Thoracic aorta (tissue), 2 donors: ENCODE results near the gene PATE4. TPM values are rescaled to one million over a fixed set of nuclear protein-coding genes. Genes with fewer than 3 reads are reported as not detected.
"Not testable (repeated sequence)": the region's sequence is repeated elsewhere in the genome, so short reads cannot be mapped to it uniquely, and the experiment has no call there.

Experiments used
- ATAC-seq: fragments of 150-250 bp; one replicate; pipeline ENCODE4 v1.8.0; 2017; ENCODE audit warnings: low read depth; ENCODE audit not compliant: insufficient number of reproducible peaks, low FRiP score
- DNase-seq: peaks from one replicate; pipeline ENCODE4 v3.0.0-alpha.2; 2020; ENCODE audit warnings: low spot score
- H3K27ac ChIP-seq, 2 donors: fragments of 200-600 bp; sonication (generic); 1 replicate in 1 of 2; 2 replicates in 1 of 2; pipeline ENCODE4 v1.5.1; 2016; ENCODE audit warnings: mild to moderate bottlenecking in 2 of 2, moderate library complexity in 2 of 2
- H3K27me3 ChIP-seq: fragments of 200-600 bp; sonication (generic); replicated peaks from 2 replicates; pipeline ENCODE4 v1.6.0; 2016; ENCODE audit warnings: mild to moderate bottlenecking; ENCODE audit not compliant: insufficient read depth
- H3K36me3 ChIP-seq: fragments of 200-600 bp; sonication (generic); one replicate; pipeline ENCODE4 v1.5.1; 2016
- H3K4me1 ChIP-seq, 2 donors: fragments of 200-600 bp; sonication (generic); 1 replicate in 1 of 2; 2 replicates in 1 of 2; pipeline versions ENCODE4 v1.5.1 to v1.6.0; 2016; ENCODE audit warnings: low read depth in 2 of 2, mild to moderate bottlenecking in 1 of 2; ENCODE audit not compliant: control insufficient read depth in 1 of 2
- H3K4me3 ChIP-seq: fragments of 200-600 bp; sonication (generic); 2 replicates; pipeline ENCODE4 v1.5.1; 2016; ENCODE audit warnings: mild to moderate bottlenecking
- H3K9me3 ChIP-seq: fragments of 200-600 bp; sonication (generic); 2 replicates; pipeline ENCODE4 v1.5.1; 2016
- CTCF ChIP-seq: fragments of 200-600 bp; sonication (generic); IDR thresholded peaks from one replicate; pipeline ENCODE4 v1.5.1; 2019; ENCODE audit warnings: antibody characterized with exemption
- total RNA-seq, 2 donors: library from RNA; depleted of rRNA; stranded (reverse); fragments of >200 nt; gene quantifications; one replicate each; pipeline versions ENCODE4 v1.1.0 to v1.2.3, GENCODE V29; 2016

PATE4 gene
- total RNA-seq, 2 donors from 2014 or later = not detected

- no peak overlapping the region for H3K27ac ChIP-seq
- no peaks in the 10 kb centered on the region for H3K27me3 ChIP-seq
- H3K4me1 ChIP-seq = no peaks in the 10 kb centered on the region
- TF ChIP-seq CTCF = no peak
- ATAC-seq = no peak
- H3K9me3 ChIP-seq = no peaks in the 10 kb centered on the region
- DNase-seq = no peak
- H3K36me3 ChIP-seq = no peaks in the 10 kb centered on the region
- no peak overlapping the region for H3K4me3 ChIP-seq
Measured at GRCh38 chr11:125846188-125846587, 13.1 kb downstream of the PATE4 start.

- H3K4me3 ChIP-seq, H3K27me3 ChIP-seq, H3K4me1 ChIP-seq, H3K9me3 ChIP-seq, DNase-seq, ATAC-seq, H3K27ac ChIP-seq, H3K36me3 ChIP-seq: not testable (repeated sequence)
Measured at GRCh38 chr11:125857670-125858069, 24.6 kb downstream of the PATE4 start.

- not testable (repeated sequence) for DNase-seq, H3K4me1 ChIP-seq, H3K36me3 ChIP-seq, H3K4me3 ChIP-seq, H3K27me3 ChIP-seq, H3K9me3 ChIP-seq, ATAC-seq, H3K27ac ChIP-seq
Measured at GRCh38 chr11:125862786-125863185, 29.7 kb downstream of the PATE4 start.

- ATAC-seq, H3K4me3 ChIP-seq, H3K9me3 ChIP-seq, H3K27ac ChIP-seq, H3K36me3 ChIP-seq, H3K4me1 ChIP-seq, DNase-seq, H3K27me3 ChIP-seq: not testable (repeated sequence)
Measured at GRCh38 chr11:125865354-125865753, 32.2 kb downstream of the PATE4 start.

GRCh38 chr11:125869521-125869920 lies 36.4 kb downstream of the PATE4 start:
- DNase-seq (no peak), ATAC-seq (no peak)
- Histone ChIP-seq H3K36me3 (no peaks in the 10 kb centered on the region), H3K9me3 (no peaks in the 10 kb centered on the region), H3K27ac (no peak overlapping the region), H3K4me1 (no peaks in the 10 kb centered on the region), H3K4me3 (no peak overlapping the region), H3K27me3 (no peaks in the 10 kb centered on the region)
- TF ChIP-seq CTCF = no peak

- no peaks in the 10 kb centered on the region for H3K27me3 ChIP-seq
- TF ChIP-seq CTCF = peak; percentile 31
- no peak overlapping the region for H3K4me3 ChIP-seq
- no peak overlapping the region for H3K27ac ChIP-seq
- no peaks in the 10 kb centered on the region for H3K4me1 ChIP-seq
- H3K9me3 ChIP-seq = no peaks in the 10 kb centered on the region
- ATAC-seq (no peak), DNase-seq (no peak)
- no peaks in the 10 kb centered on the region for H3K36me3 ChIP-seq
Measured at GRCh38 chr11:125871391-125872137, 38.4 kb downstream of the PATE4 start.

- Histone ChIP-seq H3K4me3 (no peak overlapping the region), H3K4me1 (no peaks in the 10 kb centered on the region), H3K9me3 (no peaks in the 10 kb centered on the region), H3K27me3 (no peaks in the 10 kb centered on the region), H3K27ac (no peak overlapping the region), H3K36me3 (no peaks in the 10 kb centered on the region)
- DNase-seq = no peak
- no peak for ATAC-seq
- TF ChIP-seq CTCF = no peak
Measured at GRCh38 chr11:125872138-125872491, 39.0 kb downstream of the PATE4 start.
